Gastroesophageal sphincter (tissue), 4 donors: ENCODE results near the gene PRR32. TPM values are rescaled to one million over a fixed set of nuclear protein-coding genes. Genes with fewer than 3 reads are reported as not detected.
"Not testable (repeated sequence)": the region's sequence is repeated elsewhere in the genome, so short reads cannot be mapped to it uniquely, and the experiment has no call there.

Experiments used
- ATAC-seq: fragments of 150-250 bp; one replicate; pipeline ENCODE4 v1.9.1; 2016; ENCODE audit warnings: mild to moderate bottlenecking, moderate library complexity
- H3K27ac ChIP-seq, 4 donors: fragments of 200-600 bp; sonication (generic) in 3 of 4; 1 replicate in 3 of 4; 2 replicates in 1 of 4; pipeline ENCODE4 v1.5.1; 2016 to 2019
- H3K27me3 ChIP-seq: fragments of 200-600 bp; sonication (generic); one replicate; pipeline ENCODE4 v1.5.1; 2019
- H3K36me3 ChIP-seq, 2 donors: fragments of 200-600 bp; sonication (generic); one replicate each; pipeline ENCODE4 v1.5.1; 2019; ENCODE audit warnings: control low read depth in 1 of 2
- H3K4me1 ChIP-seq, 3 donors: fragments of 200-600 bp; sonication (generic); 1 replicate in 2 of 3; 2 replicates in 1 of 3; pipeline ENCODE4 v1.5.1; 2016 to 2019; ENCODE audit warnings: control low read depth in 2 of 3
- H3K4me3 ChIP-seq, 2 donors: fragments of 200-600 bp; sonication (generic); one replicate each; pipeline ENCODE4 v1.5.1; 2019; ENCODE audit warnings: mild to moderate bottlenecking in 1 of 2, moderate library complexity in 1 of 2
- H3K9me3 ChIP-seq, 3 donors: fragments of 200-600 bp; sonication (generic); one replicate each; pipeline ENCODE4 v1.5.1; 2017 to 2019; ENCODE audit warnings: control low read depth in 2 of 3
- EP300 ChIP-seq: sonication (generic); formaldehyde crosslinking; IDR thresholded peaks from one replicate; pipeline ENCODE4 v1.6.1; 2017; ENCODE audit warnings: antibody characterized with exemption, mild to moderate bottlenecking
- POLR2A ChIP-seq, 2 donors: fragments of 450-650 bp; IDR thresholded peaks; one replicate each; pipeline ENCODE4 v1.6.1; 2017; ENCODE audit warnings: antibody characterized with exemption in 2 of 2, mild to moderate bottlenecking in 2 of 2, moderate library complexity in 1 of 2
- POLR2AphosphoS5 ChIP-seq: sonication (generic); formaldehyde crosslinking; IDR thresholded peaks from one replicate; pipeline ENCODE4 v1.6.1; 2017; ENCODE audit warnings: antibody characterized with exemption
- WGBS, 2 donors: methylation state at CpG; one replicate each; pipeline ENCODE4 v1.1.5; 2018; ENCODE audit warnings: low coverage in 1 of 2; 5-methylcytosine and 5-hydroxymethylcytosine counted together
- total RNA-seq, 4 donors: library from RNA; depleted of rRNA; stranded (reverse); fragments of >200 nt; gene quantifications; one replicate each; pipeline ENCODE4 v1.1.0, GENCODE V29; 2016
- TF ChIP-seq, protein P1 (sequence below), 4 experiments: fragments of 200-600 bp in 2 of 4; fragments of 450-650 bp in 2 of 4; sonication (generic) in 1 of 4; IDR thresholded peaks; one replicate each; pipeline ENCODE4 v1.5.1; 2017 to 2019; ENCODE audit warnings: antibody characterized with exemption in 4 of 4, mild to moderate bottlenecking in 2 of 4, moderate library complexity in 2 of 4

PRR32 gene, protein sequence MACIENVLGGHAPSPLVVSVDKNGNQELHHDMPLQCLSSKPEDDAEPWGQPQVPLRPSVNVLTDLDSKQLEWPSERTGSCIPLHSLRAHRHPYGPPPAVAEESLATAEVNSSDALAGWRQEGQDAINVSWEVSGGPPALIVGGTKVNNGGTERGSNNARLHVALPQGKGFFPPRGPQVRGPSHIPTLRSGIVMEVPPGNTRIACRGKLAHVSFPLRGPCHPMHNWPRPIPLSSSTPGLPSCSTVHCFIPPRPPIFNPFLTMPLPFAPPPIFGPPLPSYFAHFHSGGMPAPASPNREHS
- total RNA-seq: not detected

DNA sequence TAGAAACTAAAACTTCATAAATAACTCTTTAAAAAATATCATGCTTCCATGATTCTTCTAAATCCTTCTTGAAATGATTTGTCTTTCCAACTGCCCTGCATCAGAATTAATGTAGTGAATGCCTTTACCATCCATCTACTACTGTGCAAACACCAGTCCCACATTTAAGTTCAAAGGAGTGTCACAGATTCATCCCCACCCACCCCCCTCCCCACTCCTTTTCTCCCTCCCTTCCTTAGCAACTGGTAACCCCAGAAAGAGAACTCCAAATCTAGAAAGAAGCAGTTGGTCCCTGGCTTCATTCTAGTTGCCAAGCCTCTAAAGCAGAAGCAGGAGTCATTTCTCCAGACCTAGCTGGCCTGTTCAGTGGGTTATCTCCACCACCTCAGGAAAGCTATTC, at the start of gene PRR32:
Gene PRR32, plus strand, starts transcription at position 301 of the 400 bp plus-strand sequence. CDS start 115 bp downstream, outside the sequence.
- Histone ChIP-seq H3K36me3 (no peaks in the 10 kb centered on the region), H3K27me3 (no peaks in the 10 kb centered on the region), H3K4me3 (no peak within 1 kb of the TSS), H3K27ac (no peak within 1 kb of the TSS), H3K9me3 (no peaks in the 10 kb centered on the region), H3K4me1 (no peaks in the 10 kb centered on the region)
- ATAC-seq: no peak
- TF ChIP-seq EP300 (no peak), POLR2AphosphoS5 (no peak), POLR2A (IDR thresholded peaks at IDR 0.05) (no peak)
- TF ChIP-seq, protein P1, sequence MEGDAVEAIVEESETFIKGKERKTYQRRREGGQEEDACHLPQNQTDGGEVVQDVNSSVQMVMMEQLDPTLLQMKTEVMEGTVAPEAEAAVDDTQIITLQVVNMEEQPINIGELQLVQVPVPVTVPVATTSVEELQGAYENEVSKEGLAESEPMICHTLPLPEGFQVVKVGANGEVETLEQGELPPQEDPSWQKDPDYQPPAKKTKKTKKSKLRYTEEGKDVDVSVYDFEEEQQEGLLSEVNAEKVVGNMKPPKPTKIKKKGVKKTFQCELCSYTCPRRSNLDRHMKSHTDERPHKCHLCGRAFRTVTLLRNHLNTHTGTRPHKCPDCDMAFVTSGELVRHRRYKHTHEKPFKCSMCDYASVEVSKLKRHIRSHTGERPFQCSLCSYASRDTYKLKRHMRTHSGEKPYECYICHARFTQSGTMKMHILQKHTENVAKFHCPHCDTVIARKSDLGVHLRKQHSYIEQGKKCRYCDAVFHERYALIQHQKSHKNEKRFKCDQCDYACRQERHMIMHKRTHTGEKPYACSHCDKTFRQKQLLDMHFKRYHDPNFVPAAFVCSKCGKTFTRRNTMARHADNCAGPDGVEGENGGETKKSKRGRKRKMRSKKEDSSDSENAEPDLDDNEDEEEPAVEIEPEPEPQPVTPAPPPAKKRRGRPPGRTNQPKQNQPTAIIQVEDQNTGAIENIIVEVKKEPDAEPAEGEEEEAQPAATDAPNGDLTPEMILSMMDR (IDR thresholded peaks at IDR 0.05): no peak

DNA sequence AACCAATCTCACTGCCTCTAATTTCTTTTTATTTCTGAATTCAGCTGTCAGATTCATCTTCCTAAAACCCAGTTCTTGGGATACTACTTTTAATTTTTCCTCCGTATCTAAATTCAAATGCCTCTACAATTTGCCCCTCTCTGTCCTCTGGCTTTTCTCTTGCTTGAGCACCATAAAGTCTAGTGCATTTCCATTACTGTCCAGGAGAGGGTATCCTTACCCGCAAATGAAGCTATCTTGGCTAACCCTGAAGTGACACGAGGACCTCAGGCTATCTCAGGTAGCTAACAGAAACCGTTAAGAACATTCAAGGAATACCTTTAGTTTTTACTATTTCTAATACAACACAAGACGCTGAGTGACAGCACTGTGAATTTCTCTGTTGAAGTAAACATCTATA, 49.4 kb upstream of the PRR32 start:
- Histone ChIP-seq H3K4me1 (no peaks in the 10 kb centered on the region), H3K4me3 (no peak overlapping the region), H3K9me3 (no peaks in the 10 kb centered on the region), H3K27me3 (no peaks in the 10 kb centered on the region), H3K27ac (no peak overlapping the region), H3K36me3 (no peaks in the 10 kb centered on the region)
- no peak for TF ChIP-seq EP300
- TF ChIP-seq, protein P1 (IDR thresholded peaks at IDR 0.05): peak in 2 of 4 experiments; percentile 21 to 41
- no peak for ATAC-seq
- WGBS, 2 donors: 12 to 16% methylated on average over 5 of the region's 5 CpGs

DNA sequence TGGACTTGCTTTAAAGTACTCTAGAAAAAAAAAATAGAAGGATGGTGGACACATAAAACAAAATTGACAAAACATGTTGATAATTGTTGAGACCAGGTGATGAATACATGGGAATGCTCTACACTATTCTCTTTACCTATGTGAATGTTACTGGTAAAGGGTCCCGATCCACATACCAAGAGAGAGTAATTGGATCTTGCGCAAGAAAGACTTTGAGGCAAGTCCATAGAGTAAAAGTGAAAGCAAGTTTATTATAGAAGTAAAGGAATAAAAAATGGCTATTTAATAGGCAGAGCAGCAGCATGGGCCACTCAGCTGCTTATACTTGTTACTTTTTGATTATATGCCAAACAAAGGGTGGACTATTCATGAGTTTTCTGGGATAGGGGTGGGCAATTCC, 34.0 kb upstream of the PRR32 start:
- TF ChIP-seq, protein P1 (IDR thresholded peaks at IDR 0.05): no peak
- TF ChIP-seq POLR2A (IDR thresholded peaks at IDR 0.05) (no peak), EP300 (no peak), POLR2AphosphoS5 (no peak)
- Histone ChIP-seq H3K27me3 (no peaks in the 10 kb centered on the region), H3K9me3 (no peaks in the 10 kb centered on the region), H3K36me3 (no peaks in the 10 kb centered on the region), H3K4me1 (no peaks in the 10 kb centered on the region), H3K27ac (no peak overlapping the region), H3K4me3 (no peak overlapping the region)
- WGBS, 2 donors: 82 to 94% methylated on average over 2 of the region's 2 CpGs
- no peak for ATAC-seq

DNA sequence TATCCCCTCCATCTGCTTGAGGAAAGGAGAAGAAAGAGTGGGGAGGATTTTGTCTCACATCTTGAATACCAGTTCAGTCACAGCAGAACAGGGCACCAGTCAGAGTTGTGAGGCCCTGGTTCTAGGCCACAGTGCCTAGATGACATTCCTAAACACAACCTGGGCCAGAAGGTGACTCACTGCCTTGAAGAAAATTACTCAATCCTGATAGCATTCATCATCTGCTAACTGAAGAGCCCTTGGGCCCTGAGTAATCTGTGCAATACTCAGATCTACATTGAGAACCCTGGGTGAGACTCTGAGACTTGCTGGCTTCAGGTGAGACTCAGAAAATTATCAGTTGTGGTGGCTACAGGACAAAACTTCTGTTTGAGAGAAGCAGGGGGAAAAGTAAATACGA, 20.5 kb upstream of the PRR32 start:
- Histone ChIP-seq H3K9me3 (no peaks in the 10 kb centered on the region), H3K4me1 (no peaks in the 10 kb centered on the region), H3K27ac (no peak overlapping the region), H3K27me3 (no peaks in the 10 kb centered on the region), H3K4me3 (no peak overlapping the region), H3K36me3 (no peaks in the 10 kb centered on the region)
- WGBS, 2 donors: 67% methylated on average over 1 of the region's 1 CpG; no CpG with 5 or more reads in 1 of the 2 donors
- ATAC-seq: no peak
- TF ChIP-seq POLR2A (IDR thresholded peaks at IDR 0.05): no peak
- TF ChIP-seq, protein P1 (IDR thresholded peaks at IDR 0.05): no peak
- no peak for TF ChIP-seq EP300
- TF ChIP-seq POLR2AphosphoS5: no peak

DNA sequence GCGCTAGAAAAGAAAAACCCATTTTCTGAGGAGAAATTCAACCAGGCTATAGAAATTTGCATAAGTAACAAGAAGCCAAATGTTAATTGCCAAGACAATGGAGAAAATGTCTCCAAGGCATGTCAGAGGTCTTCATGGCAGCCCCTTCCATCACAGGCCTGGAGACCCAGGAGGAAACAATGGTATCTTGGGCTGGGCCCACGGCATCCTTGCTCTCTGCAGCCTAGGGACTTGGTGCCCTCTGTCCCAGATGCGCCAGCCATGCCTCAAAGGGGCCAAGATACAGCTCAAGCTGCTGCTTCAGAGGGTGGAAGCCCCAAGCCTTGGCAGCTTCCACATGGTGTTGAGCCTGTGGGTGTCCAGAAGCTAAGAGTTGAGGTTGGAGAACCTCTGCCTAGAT, 12.7 kb upstream of the PRR32 start:
- H3K9me3 ChIP-seq, ATAC-seq, H3K27ac ChIP-seq, H3K27me3 ChIP-seq, H3K4me1 ChIP-seq, H3K36me3 ChIP-seq, H3K4me3 ChIP-seq: not testable (repeated sequence)
- WGBS, 2 donors: 75 to 100% methylated on average over 1 to 2 of the region's 3 CpGs
